Measurements from ENCODE around the gene SMG6.

SMG6 gene

DNA sequence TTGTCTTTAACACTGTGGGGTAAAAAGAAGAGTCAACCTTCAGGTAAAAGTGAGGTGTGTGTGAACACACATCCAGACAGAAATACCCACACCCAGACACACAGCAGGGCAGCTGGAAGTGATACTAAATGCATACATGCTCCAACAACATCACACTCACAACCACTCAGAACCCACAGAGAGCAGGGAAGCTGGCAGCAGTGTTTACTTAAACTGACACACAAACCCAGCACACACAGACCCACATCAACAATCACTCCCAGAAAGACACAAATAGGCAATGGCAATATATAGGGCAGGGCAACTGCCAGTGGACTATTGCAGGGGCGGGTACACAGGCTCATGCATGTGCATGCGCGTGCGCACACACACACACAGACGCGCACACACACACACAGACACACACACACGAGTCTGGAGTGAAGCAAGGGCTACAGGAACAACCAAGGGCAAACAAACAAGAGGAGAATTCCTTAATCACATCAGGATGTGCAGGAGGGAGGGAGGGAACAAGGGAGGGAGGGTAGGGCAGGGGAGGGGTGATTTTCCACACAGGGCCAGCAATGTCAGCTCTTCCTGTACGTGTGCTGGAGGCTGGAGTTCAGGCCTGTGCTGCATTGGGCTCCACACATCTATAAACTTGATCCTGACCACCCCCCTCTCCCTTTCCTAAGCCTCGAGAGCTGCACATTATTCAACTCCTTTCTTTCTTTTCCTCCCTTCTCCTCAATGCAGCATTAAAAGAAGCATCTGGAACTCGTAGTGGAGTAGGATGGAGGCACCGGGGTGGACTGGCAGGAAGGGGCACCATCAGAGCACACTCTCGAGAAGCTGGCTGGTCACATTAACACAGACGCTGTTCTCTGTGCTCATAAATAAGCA lies 218.6 kb downstream of the SMG6 start:
- no peak for DNase-seq (ENCODE audit: extremely low read depth in 1 of 2, low read depth in 1 of 2)

DNA sequence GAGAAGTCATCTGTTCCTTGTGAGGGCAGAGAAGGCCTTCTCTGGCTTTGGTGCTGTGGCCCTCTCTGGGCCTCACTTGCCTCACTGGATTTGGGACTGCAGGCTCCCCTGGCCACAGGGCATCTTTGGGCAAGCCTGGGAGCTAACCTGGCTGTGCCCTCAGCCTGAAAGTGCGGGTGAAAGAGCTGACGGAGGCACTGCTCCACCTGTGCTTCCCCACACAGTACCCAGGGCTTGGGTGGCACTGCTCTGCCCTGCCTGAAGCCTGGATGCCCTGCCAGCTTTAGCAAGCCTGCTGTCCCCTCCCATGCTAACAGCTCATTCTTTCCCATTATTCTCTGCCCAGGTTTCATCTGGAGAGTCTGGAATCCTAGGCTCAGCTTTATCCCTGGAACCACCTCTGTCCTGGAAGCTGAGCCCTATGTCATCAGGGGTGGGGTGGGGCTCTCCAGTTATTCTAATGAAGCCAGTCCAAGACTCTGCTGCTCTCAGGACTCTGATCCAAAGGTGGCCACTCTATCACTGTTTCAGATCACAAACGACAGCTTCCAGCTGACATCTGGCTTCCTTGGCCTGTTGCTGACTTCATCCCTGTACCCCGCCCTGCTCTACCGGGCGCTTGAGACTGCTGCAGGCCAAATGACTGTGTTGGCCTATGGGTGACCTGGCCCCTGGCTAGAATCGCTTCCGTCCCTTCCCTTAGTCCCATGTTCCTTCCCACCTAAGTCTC lies 219.4 kb downstream of the SMG6 start:
- no peak for DNase-seq (ENCODE audit: extremely low read depth in 1 of 2, low read depth in 1 of 2)

DNA sequence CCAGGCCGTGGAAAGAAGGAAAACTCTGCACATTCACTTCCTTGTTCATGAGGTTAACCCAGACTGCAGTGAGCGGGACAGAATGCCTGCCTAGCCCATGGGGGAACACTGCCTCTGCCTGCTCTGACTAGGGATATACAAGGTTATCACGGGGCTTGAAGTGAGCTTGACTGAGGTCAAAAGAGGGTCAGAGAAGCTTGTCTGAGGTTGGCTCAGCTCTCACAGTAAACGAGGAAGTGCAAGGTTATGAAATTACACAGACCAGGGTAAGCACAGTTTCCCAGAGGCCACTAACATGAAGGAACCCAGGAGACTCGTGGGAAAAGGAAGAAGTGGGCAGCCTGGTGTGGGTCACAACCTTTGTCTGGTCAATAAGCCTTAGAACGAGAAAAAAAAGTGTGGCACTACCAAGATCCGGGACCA lies 220.0 kb downstream of the SMG6 start:
- no peak for DNase-seq (ENCODE audit: extremely low read depth in 1 of 2, low read depth in 1 of 2)

DNA sequence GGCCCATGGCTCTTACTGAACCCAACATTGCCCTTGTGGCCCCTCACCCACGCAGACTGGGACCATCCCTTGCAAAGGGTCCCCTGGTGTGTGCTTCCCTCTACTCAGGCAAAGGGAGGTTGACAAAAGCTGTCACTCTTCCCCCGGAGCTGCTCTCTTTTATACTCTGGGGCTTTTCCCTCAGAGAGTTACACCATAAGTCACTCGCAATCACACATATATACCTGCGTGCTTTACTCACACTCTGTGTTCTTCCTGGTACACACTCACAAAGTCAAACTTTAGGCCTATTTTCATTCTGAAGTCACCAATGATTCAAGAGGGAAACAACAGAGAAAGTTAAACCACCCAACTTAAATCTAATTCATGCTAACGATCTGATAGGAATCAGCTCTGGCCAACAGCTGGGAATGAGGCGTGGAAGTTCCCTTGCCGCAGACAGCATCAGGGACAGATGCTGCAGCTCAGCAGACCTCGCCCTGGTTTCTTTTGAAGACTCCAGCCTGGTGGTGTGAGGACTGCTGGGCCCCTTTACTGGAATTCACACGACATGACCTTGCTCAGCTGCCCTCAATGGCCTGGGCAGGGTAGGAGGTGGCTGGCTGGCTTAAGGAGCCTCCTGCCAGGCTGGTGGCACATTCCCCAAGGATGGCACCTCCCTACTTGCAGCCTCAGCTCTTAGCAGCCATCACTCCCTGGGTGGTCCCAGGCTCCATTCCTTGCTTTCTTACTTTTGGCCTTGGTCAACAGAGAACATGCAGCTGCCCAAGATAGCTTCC lies 221.4 kb downstream of the SMG6 start:
- no peak for DNase-seq (ENCODE audit: extremely low read depth in 1 of 2, low read depth in 1 of 2)

DNA sequence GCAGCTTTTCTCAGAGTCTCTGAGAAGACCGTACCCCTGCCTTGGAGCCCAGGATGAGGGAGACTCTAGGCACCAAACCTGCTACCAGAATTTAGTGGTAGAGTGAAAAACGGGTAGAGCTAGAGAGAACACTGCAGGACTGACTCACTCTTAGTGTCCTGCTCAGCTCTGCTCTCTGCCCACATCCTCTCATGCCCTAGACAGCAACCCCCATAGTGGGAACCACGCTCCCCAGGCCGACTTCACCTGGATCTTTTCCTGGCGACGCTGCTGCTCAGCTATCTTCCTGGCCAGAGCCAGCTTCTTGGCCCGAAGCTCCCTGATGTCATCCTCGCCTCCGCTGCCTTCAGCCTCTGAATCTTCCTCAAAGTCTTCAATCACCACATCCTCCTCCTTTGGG lies 222.0 kb downstream of the SMG6 start:
- no peak for DNase-seq (ENCODE audit: extremely low read depth in 1 of 2, low read depth in 1 of 2)

DNA sequence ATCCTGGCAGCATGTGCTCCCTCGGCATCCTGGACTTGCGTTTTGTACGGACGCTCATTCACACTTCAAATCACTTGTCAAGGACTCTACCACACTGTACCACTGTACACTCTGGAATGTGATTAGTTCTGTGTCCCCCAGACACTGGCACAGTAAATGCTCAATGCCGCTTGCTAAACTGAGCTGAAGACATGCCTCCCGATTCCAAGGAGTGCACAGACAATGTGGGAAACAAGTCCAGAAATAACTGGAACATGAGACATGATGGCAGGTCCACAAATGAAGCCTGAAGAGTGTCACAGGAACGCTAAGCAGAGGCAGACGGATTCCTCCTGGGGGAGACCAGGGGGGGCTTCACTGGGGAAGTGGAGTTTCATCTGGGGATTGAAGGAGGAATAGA lies 226.5 kb downstream of the SMG6 start:
- no peak for DNase-seq (ENCODE audit: extremely low read depth in 1 of 2, low read depth in 1 of 2)

DNA sequence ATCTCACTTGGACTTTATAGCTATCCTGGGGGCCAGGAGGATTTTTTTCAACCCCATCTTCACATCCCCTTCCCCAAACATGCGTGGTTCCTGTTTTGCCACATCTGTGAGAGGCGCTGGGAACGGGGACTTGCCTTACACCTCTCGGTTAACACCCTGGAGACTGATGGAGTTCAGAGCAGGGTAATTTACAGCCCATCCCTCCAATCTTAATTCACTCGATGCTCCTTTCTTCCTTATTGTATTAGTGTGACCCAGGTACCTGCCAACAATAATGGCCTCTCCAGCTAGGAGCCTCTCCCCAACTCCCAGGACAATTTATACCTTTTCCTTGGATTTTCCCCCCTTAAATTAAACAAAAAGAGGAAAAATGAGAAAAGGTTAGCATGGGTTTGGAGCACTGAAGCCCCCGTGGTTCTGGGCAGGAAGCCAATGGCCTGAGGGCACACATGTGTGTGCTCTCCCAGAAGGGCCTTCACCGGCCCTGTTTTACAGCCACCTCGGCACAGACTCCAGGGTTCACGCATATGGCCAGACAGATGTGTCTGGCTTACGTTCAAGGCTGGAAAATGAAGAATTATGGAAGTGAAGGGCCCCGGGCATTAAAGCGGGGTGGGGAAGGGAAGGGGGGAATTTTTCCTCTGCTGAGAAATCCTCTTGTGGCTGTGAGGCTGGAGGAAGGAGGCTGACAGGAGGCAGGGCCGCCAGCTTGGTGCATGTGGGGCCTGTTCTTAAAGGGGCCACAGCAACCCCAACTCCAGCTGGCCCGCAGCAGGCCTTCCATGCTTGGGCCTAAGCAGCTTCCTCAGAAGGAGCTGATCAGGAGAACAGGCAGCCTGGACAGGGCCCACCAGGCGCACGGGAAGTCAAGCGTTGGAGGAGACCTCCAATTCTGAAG lies 227.2 kb downstream of the SMG6 start:
- DNase-seq (ENCODE audit: extremely low read depth in 1 of 2, low read depth in 1 of 2), result no peak

DNA sequence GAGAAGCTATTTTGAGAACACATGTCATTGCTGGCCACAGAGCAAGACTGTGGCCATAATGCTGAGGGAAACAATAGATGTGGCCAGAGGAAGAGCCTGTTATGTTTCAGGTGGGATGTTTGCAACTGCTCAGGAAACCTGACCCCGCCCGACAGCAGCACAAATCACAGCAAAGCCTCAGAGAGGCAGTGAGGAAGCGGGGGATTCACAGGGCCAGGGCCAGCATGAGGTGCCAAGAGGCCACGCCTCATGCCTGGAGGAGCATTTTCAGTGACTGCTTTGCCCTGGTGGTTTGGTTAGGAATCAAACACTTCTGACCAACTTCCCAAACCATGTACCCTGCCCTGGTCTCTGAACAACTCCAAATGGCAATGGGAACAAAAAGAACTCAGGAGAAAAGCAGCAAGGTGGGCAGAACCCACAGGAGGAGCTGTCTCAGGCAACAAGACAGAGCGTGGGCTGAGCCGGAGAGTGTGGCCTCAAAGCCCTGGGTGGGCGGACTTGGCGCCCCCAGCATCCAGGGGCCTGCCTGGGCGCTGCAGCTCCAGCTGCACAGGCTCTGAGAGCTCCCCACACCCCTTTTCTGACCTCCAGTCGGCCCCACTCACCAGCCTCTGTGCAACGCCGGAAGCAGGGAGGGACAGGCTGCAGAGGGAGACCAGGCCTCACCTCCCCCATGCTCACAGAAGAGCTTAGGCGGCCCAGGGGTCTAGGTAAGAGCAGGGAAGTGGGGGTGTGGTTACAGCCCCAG lies 228.1 kb downstream of the SMG6 start:
- no peak for DNase-seq (ENCODE audit: extremely low read depth in 1 of 2, low read depth in 1 of 2)

DNA sequence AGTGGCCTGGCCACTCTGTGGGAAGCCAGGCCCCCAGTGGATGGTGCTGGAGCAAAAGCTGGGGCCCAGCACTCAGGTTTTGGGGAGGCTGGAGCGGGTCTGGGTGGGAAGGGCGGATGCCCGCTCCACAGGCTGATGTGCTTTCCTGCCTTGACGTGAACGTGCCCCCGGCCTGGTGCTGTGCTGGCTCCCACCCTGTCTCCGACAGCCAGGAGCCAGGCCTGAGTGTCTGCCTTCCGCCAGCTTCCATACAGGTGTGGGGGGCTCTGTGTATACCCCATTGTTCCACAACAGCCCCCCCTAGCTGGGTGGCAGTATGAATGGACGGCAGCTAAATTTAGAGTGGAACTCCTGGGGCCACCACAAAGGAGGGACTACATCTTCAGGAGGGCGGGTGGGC lies 228.7 kb downstream of the SMG6 start:
- no peak for DNase-seq (ENCODE audit: extremely low read depth in 1 of 2, low read depth in 1 of 2)

DNA sequence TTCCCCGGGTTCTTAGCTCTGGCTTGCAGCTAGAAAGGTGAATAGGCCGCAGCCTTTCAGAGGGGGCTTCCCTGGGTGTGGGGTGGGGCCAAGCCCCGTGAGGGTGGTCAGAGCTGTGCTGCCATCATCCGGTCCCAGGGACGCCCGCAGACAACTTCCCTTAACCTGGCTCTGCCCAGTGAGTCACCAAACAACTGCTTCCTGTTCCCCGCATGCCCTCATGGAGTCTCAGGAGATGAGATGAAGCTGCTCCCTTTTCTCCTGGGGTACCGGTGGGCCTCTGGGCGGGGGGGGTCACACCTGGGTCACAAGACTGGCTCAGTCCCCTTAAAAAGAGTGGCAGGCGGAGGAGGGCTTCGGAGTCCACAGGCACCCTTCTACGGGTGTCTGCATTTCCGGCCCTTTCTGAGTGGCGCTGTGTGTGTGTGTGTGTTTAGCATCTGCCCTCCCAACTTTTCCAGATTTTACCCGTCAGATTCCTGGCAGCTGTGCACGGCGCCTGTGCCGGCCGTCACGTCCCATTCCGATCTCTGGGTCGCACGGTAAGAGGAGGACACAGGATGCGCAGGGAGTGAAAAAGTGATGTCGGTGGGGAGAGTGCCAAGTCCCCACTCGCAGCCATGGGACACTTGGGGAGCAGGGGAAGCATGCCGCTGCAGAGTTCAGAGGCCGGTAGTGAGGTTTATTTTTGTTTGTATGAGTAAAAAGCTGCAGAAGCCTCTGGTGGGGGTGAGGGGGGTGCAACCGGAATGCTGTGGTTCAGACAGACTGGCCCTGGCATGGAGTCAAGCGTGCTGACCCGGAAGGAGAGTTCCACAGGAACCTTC lies 231.9 kb downstream of the SMG6 start:
- no peak for DNase-seq (ENCODE audit: extremely low read depth in 1 of 2, low read depth in 1 of 2)

DNA sequence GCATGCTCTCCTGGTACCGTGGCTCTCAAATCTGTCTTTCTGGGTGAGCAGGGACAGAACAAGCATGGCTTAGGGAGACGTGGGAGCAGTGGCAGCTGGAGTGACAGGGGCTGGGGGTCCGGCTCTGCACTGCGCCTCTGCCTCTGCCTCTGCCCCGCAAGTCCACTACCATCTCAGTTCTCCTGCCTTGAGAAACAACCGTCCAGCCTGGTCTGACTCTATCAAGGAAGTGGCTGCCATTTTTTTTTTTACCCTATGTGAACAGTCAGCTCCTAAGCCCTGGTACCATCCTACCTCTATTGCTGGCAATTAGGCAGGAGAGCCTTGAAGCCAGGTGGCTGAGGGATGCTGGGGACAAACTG lies 232.6 kb downstream of the SMG6 start:
- no peak for DNase-seq (ENCODE audit: extremely low read depth in 1 of 2, low read depth in 1 of 2)

DNA sequence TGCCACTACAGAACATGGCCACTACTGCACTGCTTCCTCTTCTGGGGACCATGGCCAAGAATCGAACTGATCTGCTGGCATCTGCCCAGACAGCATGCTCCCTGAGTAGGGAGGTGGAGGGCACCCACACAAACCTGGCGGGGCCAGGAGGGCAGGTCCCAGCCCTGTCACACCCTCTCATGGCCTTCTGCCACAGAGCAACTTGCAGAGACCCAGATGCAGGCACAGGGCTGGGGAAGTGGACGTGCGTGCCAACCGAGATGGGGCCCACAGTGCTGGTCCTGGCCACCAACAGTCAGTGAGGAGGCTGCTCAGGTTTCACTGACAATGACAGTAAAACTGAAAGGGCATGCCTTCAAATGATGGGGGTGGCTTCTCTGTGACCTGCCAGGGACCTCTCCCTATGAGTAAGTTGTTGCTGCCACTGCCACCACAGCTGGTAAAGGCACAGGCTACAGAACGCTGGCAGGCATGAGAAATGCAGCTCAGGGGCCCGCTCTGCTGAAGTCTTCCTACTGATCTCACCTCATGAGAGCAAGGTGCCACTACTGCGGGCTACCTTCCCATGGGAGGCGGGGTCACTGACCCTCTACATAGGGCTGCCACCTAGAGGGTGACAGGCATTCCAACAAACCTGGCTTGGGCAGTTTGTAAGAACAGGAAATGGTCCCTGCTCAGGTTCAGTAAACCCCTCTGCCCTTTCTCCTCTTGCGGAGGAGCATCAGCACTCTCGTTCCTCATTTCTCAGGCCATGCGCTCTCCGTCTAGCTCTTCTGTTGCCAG lies 233.2 kb downstream of the SMG6 start:
- no peak for DNase-seq (ENCODE audit: extremely low read depth in 1 of 2, low read depth in 1 of 2)

DNA sequence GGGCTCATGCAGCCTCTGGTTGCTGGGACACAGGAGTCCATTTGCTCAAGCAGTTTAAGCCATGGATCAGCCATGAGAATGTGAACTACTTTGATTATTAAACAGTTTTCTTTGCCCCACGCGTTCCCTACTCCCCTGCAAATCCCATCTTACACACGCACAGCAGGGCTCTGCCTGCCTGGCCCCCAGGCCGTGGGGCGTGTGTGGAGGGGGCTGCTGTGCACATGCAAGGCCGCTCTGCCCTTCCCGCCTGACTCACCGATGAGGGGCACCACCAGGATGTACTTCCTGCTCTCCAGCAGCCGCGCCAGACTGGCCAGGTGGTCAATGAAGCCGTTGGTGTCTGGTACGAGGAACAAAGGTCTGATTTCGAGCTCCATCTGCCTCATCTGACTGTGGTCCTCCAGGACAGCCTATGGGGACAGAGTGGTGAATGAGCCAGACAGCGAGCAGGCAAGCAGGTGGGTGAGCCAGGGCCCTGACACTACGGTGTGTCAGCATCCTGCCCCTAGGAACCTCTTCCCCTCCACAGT lies 235.0 kb downstream of the SMG6 start:
- DNase-seq (ENCODE audit: extremely low read depth in 1 of 2, low read depth in 1 of 2), result no peak

DNA sequence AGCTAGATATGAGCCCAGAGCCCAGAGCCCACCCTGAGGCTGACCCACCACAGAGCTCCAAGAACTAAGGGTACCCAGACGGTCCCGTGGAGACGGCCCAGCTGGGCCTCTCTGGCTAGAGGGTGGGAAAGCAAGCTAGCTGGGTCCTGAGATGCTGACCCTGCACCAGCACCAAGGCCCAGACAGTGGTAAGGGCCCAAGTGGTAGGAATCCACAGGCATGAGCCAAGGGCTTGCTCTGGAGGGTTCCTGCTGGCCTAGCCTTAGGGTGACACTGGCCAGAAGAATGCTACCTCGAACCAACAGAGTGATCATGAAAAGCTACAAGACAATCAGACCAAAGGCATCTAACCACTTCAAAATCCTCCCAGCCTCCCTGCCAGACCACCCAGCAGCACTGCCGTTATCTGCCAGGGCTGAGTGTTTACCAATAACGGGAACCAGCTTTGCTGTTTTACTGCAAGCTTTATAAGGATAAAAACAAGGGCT lies 235.5 kb downstream of the SMG6 start:
- no peak for DNase-seq (ENCODE audit: extremely low read depth in 1 of 2, low read depth in 1 of 2)

DNA sequence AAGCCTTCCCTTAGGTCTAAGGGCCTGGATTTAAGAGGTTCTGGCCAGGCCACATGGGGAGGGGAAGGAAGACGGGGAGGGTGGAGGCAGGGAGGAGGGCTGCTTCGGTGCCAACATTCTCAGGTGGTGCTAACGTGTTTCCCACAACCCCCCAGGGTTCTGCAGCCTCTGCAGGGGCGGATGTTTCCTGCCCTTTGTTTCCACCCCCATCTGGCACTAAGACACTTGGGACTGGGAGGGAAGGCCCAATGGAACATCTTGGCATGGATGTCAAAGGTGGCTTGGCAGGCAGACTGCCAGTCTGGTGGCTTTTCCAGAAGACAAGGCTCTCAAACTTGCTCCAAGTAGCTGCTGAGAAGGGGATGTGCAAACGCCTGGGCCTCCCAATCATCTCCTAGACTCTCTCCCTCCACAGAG lies 236.0 kb downstream of the SMG6 start:
- DNase-seq (ENCODE audit: extremely low read depth in 1 of 2, low read depth in 1 of 2), result no peak

DNA sequence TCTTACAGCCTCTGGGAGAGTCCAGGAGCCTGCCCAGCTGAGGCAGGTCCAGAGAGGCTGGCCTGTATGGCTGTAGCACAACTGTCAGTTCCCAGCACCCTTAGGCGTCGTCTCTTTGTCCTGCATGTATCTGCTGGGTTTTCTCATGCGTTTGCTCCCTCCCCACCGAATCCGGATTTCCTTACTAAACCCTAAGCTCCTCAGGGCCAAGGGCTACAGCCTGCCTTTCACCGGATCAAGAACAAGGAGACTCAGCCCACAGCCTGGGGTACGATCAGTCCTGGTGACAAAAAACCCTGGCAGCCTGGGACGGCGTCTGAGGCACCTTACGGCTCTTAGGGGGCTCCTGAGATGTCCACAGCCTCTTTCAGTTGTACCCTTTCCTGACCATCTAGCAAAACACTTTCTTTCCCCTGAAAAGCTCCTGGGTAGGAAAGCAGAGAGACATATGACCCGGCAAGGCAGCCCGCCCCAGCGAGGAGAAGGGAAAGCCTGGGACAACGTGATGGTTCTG lies 236.5 kb downstream of the SMG6 start:
- DNase-seq (ENCODE audit: extremely low read depth in 1 of 2, low read depth in 1 of 2), result no peak

DNA sequence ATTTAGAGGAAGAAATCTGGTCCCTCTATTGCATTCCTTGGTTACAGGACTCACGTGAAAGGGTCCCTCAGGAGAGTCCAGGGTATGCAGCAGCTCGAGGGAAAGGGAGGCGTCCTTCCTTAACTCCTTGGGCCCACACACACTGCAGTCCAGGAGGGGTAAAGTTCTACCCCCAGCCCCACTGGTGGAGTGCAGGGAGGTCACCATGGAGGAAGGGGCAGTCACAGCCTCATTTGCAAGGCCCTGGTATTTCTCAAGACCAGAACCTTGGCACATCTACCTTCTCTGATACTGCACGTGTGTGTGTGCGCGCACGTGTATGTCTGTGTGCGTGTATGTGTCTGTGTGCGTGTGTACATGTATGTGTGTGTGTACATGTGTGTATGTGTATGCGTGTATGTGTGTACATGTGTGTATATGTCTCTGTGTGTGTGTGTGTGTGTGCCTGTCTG lies 237.6 kb downstream of the SMG6 start:
- no peak for DNase-seq (ENCODE audit: extremely low read depth in 1 of 2, low read depth in 1 of 2)
